HUES64 (cell line): ENCODE data around the gene ASPHD1. TPM values are rescaled to one million over a fixed set of nuclear protein-coding genes. Genes with fewer than 3 reads are reported as not detected.

Experiments used
- H3K27ac ChIP-seq: 2 replicates; pipeline ENCODE4 v1.7.0; 2013; ENCODE audit warnings: low read depth, low read length, inconsistent platforms
- H3K27me3 ChIP-seq: 2 replicates; pipeline ENCODE4 v1.6.1; 2013; ENCODE audit warnings: mild to moderate bottlenecking, low read length; ENCODE audit not compliant: insufficient read depth
- H3K36me3 ChIP-seq: 2 replicates; pipeline ENCODE4 v1.6.1; 2013; ENCODE audit warnings: mild to moderate bottlenecking, low read length; ENCODE audit not compliant: insufficient read depth
- H3K4me1 ChIP-seq: 2 replicates; pipeline ENCODE4 v1.6.1; 2013; ENCODE audit warnings: mild to moderate bottlenecking, low read length, moderate library complexity; ENCODE audit not compliant: insufficient read depth
- H3K4me3 ChIP-seq: 2 replicates; pipeline ENCODE4 v1.5.1; 2013; ENCODE audit warnings: mild to moderate bottlenecking, low read length, moderate library complexity
- H3K9ac ChIP-seq: 2 replicates; pipeline ENCODE4 v1.6.1; 2013; ENCODE audit warnings: mild to moderate bottlenecking, low read depth, low read length
- H3K9me3 ChIP-seq: 2 replicates; pipeline ENCODE4 v1.6.1; 2013; ENCODE audit warnings: low read depth, low read length; ENCODE audit not compliant: insufficient read depth
- WGBS: fragments of 150-250, 120-280 bp; methylation state at CpG from one replicate; pipeline ENCODE4 v1.1.7; 2013; ENCODE audit warnings: missing lambda C conversion rate; 5-methylcytosine and 5-hydroxymethylcytosine counted together
- polyA plus RNA-seq, 2 experiments: library from polyadenylated mRNA; stranded (reverse); fragments of 50-300 nt; gene quantifications; one replicate each; pipeline ENCODE4 v1.2.3, GENCODE V29; 2013

Gene ASPHD1, protein sequence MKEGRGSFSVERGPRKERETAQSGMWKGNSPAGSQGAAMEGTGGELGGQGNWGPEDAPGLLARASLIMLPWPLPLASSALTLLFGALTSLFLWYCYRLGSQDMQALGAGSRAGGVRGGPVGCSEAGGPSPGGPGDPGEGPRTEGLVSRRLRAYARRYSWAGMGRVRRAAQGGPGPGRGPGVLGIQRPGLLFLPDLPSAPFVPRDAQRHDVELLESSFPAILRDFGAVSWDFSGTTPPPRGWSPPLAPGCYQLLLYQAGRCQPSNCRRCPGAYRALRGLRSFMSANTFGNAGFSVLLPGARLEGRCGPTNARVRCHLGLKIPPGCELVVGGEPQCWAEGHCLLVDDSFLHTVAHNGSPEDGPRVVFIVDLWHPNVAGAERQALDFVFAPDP
- 5.2 TPM for polyA plus RNA-seq (2013, experiment 1 of 2)
- polyA plus RNA-seq (2013, experiment 2 of 2) = 5.6 TPM

DNA sequence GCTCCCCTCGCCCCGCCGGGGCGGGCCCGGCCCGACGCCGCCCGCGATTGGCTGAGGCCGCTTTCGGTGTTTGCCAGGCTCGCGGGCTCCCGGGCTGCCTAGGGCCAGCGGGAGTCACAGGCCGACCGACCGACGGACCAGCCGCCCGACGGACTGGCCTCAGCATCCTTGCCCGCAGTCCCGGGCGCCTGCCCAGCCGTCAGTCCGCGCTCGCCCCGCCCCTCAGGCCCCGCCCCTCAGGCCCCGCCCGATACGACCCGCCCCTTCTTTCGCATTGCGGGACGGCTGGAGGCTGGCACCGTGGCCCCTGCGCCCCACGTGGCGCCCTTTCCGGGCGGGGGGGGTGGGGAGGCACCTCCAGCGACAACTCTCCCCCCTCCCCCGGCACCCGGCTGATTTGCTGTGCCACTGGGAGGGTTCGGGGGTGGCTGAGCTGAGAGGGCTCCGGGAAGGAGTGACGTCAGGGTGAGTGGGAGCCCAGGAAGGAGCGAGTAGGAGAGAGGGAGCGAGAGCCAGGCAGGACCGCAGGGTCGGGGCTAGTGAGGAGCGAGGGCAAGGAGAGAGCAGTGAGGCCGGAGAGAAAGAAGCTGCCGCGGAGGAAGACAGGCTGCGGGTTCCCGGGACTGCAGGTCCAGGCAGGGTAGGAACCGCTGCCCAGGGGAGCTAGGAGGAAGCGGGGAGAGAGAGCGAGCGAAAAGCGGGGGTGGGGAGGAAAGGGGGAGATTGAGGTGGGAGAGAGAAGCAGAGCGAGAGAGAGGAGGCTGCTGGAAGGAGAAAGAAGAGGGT lies at the start of gene ASPHD1:
Gene ASPHD1 (plus strand): TSS at position 387 of the 786 bp plus-strand sequence. CDS start 484 bp downstream, outside the sequence.
- Histone ChIP-seq H3K4me3 (peak within 1 kb of the TSS; percentile 99), H3K27ac (peak within 1 kb of the TSS; percentile 82), H3K36me3 (peaks cover 12% of the 10 kb centered on the region), H3K4me1 (peaks cover 11% of the 10 kb centered on the region; the same call in 1 of the 2 replicates), H3K9me3 (no peaks in the 10 kb centered on the region), H3K27me3 (no peaks in the 10 kb centered on the region), H3K9ac (peak within 1 kb of the TSS; percentile 77)
- WGBS = under 1% methylated on average over 58 of the region's 67 CpGs

DNA sequence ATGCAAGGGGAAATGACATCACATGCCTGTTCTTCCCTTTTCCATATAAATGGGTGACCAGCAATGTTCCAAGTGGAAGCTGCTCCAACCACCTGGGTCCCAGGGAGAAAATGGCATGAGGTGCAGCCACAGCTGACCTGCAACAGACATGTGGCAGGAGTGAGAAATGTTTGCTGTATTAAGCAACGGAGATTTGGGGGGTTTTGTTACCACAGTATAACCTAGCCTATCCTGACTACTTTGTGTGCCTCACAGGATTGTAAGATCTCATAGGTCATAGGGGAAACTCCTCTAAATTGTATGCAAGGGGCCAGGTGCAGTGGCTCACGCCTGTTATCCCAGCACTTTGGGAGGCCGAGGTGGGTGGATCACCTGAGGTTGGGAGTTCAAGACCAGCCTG lies 49.3 kb upstream of the ASPHD1 start:
- no peaks in the 10 kb centered on the region for H3K36me3 ChIP-seq
- H3K27ac ChIP-seq = no peak overlapping the region
- H3K27me3 ChIP-seq = no peaks in the 10 kb centered on the region
- H3K9ac ChIP-seq = no peak overlapping the region
- H3K4me3 ChIP-seq = no peak overlapping the region
- H3K9me3 ChIP-seq = no peaks in the 10 kb centered on the region
- WGBS = 98% methylated on average over 3 of the region's 3 CpGs
- peaks cover 5% of the 10 kb centered on the region for H3K4me1 ChIP-seq

DNA sequence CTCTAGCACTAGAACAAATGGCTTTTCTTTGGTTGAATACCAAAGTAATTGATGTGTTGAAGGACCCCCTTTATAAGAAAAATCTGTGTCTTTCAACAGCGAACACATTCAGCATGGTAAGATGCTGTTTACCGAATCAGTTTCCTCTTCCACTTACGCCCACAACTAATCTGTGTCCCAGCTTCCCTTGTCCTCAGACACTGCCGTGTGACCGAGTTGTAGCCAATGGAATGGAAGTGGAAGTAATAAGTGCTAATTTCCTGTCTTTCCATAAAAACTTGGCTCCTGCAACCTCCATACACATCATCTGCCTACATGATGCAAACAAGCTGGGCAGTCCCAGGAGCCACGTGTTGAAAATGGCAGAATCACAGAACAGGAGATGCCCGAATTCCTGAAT lies 47.6 kb upstream of the ASPHD1 start:
- Histone ChIP-seq H3K9me3 (no peaks in the 10 kb centered on the region), H3K4me1 (peaks cover 5% of the 10 kb centered on the region), H3K4me3 (no peak overlapping the region), H3K27ac (no peak overlapping the region), H3K27me3 (no peaks in the 10 kb centered on the region), H3K9ac (no peak overlapping the region), H3K36me3 (no peaks in the 10 kb centered on the region)
- 85% methylated on average over 5 of the region's 7 CpGs for WGBS

DNA sequence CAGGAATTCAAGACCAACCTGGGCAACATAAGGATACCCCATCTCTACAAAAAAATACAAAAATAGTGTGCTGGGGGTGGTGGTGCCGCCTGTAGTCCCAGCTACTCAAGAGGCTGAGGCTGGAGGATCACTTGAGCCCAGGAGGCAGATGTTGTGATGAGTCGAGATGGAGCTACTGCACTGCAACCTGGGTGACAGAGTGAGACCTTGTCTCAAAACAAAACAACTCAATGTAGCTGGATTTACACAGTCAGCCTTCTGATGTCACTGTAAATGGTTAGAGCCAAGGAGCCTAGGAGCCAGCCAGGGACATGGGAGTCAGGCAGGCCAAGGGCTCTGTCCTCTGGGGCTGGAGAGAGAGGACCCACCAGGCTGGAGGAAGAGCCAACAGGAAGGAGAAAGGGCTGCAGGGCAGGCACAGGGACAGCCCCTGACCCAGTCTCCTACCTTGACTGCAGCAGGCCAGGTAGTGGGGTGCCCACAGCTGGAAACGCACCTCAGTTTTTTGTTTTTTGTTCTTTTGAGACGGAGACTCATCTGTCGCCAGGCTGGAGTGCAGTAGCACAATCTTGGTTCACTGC lies 45.7 kb upstream of the ASPHD1 start:
- Histone ChIP-seq H3K4me1 (peaks cover under 1% of the 10 kb centered on the region; the same call in 1 of the 2 replicates), H3K27ac (no peak overlapping the region), H3K27me3 (no peaks in the 10 kb centered on the region), H3K36me3 (peaks cover 8% of the 10 kb centered on the region), H3K9me3 (no peaks in the 10 kb centered on the region), H3K9ac (no peak overlapping the region), H3K4me3 (no peak overlapping the region)
- WGBS = 87% methylated on average over 5 of the region's 5 CpGs

DNA sequence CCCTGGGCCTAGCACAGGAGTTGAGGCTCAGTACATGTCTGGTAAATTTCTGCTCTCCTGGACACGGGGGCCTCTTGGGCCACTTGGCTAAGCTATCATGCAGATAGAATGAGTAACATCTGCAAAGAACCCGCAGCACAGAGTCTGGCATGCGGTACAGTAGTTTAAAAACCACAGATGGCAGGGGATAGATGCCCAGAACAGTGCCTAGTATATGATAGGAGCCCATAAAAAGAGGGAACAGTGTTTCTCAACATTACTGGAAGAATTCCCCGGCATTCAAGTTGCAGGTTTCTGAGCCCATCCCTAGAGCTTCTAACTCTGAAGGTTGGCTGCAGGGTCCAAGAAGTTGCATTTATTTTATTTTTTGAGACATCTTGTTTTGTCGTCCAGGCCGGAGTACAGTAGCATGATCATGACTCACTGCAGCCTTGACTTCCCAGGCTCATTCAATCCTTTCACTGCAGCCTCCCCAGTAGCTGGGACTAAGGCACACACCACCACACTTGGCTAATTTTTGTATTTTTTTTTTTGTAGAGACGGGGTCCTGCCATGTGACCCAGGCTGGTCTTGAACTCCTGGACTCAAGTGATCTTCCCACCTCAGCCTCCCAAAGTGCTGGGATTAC lies 43.0 kb upstream of the ASPHD1 start:
- Histone ChIP-seq H3K27ac (no peak overlapping the region), H3K36me3 (peaks cover 22% of the 10 kb centered on the region), H3K9me3 (no peaks in the 10 kb centered on the region), H3K27me3 (no peaks in the 10 kb centered on the region), H3K4me3 (no peak overlapping the region), H3K4me1 (no peaks in the 10 kb centered on the region), H3K9ac (no peak overlapping the region)
- WGBS = 95% methylated on average over 7 of the region's 7 CpGs

DNA sequence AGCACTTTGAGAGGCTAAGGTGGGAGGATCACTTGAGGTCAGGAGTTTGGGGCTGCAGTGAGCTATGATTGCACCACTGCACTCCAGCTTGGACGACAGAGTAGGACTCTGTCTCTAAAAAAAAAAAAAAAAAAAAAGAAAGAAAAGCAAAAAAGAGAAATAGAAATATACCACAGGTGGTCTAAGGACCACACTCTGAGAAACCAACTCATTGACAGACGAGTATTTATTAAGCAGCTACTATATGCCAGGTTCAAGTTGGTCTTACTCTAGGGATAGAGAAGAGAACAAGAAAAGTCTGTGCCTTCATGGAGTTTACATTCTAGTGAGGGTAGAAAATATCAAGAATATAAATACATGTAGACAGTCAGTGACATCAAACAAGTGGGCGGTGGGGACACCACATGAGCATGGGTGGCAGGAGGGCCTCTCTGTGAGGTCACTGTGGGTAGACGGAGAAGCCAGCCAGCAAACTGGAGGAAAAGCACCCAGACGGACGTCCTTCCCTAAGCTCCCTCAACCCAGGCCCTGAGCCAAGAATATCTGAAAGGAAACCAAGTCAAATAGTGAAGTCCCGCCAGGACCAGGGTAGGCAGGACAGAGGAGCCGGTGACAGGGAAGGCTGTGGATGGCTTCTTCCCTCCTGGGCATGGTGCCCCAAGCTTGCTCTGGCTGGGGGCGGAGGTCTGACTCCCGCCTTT lies 42.0 kb upstream of the ASPHD1 start:
- Histone ChIP-seq H3K27ac (no peak overlapping the region), H3K27me3 (no peaks in the 10 kb centered on the region), H3K4me1 (no peaks in the 10 kb centered on the region), H3K9me3 (no peaks in the 10 kb centered on the region), H3K9ac (no peak overlapping the region), H3K4me3 (no peak overlapping the region), H3K36me3 (peaks cover 22% of the 10 kb centered on the region)
- WGBS = 92% methylated on average over 9 of the region's 10 CpGs

DNA sequence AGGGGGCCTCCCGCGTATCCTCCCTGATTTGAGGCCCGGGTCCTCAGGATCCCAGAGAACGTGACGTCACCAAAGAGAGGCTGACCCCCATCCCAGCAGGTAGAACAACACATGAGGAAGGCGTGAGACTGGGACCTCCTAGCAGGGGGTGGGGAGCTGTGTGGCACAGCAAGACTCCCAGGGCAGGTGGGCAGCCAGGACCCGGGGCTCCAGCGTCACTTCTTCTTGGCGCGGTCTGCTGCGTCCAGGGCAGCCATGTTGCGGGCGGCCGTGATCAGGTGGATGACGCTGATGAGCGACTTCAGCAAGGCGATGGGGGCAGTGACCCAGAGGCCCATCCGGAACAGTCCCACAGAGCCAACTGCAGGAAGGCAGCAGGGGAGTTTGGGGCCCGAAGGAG lies 41.3 kb upstream of the ASPHD1 start:
- Histone ChIP-seq H3K4me3 (no peak overlapping the region), H3K4me1 (no peaks in the 10 kb centered on the region), H3K9ac (no peak overlapping the region), H3K27ac (no peak overlapping the region), H3K27me3 (no peaks in the 10 kb centered on the region), H3K36me3 (peaks cover 22% of the 10 kb centered on the region), H3K9me3 (no peaks in the 10 kb centered on the region)
- 94% methylated on average over 19 of the region's 19 CpGs for WGBS

DNA sequence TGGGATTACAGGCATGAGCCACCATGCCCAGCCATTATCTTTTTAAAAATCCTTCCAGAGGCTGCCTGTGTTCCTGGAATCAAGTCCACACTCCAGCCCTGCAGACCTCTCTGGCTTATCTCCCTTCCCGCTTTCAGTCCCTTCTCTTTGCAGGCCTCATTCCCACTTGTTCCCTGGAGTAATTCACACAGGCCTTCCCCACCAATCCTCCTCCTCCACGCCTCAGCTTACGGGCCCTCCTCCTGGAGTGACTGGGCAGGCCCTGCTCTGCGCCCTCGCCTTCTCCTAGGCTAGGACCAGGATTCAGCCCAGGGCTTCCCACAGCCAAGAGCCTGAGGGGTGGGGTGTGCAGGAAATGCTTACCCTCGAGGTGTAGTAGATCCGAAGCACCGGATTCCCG lies 40.1 kb upstream of the ASPHD1 start:
- Histone ChIP-seq H3K27me3 (no peaks in the 10 kb centered on the region), H3K36me3 (peaks cover 22% of the 10 kb centered on the region), H3K9me3 (no peaks in the 10 kb centered on the region), H3K27ac (no peak overlapping the region), H3K4me3 (no peak overlapping the region), H3K4me1 (no peaks in the 10 kb centered on the region), H3K9ac (no peak overlapping the region)
- WGBS = 92% methylated on average over 9 of the region's 9 CpGs

DNA sequence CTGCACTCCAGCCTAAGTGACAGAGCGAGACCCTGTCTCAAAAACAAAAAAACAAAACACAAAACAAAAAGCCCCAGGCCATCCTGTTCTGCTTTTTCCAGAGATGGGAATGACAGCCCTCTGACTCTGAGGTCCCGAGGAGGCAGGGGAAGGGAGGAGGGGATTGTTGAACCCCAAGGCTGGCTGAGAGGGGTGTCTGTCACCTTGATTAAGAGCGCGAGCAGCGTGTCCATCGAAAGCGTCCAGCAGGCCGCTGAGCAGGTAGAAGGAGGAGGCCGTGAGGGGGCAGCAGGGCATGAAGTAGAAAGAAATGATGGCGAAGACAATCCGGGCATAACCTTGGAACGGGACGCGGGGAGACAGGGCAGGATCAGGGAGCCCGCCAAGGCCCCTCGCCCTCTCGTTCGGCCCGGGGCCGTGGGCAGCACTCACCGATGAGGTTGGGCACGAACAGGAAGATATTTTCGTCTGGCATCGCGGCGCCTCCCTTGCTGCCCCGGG lies 37.9 kb upstream of the ASPHD1 start:
- WGBS = 3% methylated on average over 27 of the region's 27 CpGs
- H3K27ac ChIP-seq = peak overlapping the region; percentile 95; the same call in 1 of the 2 replicates
- H3K9me3 ChIP-seq = no peaks in the 10 kb centered on the region
- H3K36me3 ChIP-seq = peaks cover 22% of the 10 kb centered on the region
- peak overlapping the region; percentile 97 for H3K4me3 ChIP-seq
- no peaks in the 10 kb centered on the region for H3K27me3 ChIP-seq
- no peaks in the 10 kb centered on the region for H3K4me1 ChIP-seq
- peak overlapping the region; percentile 92 for H3K9ac ChIP-seq

DNA sequence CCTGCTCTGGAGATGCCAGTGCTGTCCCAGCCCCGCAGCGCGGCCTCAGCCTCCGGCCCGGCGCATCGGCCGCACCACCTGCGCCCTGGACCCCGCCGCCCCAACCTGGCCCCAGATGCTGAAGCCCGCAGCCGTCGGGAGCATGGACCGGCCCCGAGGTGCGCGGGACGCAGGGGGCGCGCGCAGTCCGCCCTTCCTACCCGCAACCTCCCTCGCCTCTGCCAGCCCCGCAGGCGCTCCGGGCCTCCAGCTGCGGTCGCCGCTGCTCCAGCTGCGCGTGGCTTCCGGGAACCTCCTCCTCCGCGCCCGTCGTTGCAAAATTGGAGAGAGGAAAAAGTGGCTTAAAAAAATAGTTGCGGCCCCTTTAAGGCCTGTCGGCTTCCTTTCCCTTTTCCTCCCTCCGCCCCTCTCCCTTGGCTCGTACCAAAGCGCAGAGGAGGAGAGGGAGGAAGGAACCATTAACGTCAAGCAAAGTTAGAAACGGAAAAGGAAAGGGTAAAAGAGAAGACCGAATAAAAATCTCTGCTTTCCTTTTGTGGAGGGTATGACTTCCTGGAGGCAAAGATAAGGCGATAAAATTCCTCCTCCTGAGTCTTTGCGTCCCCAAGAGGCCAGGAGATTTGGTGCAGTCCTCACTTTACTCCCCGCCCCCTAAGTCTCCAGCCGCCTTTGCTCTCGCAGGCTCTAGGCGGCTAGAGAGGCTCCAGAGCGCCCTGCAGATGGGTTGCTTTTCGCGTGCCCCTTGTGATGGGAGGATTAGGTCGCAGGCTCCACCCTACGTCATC lies 37.2 kb upstream of the ASPHD1 start, which contains the start of gene CDIPT:
Gene CDIPT (minus strand): TSS at position 343 of the 785 bp plus-strand sequence. CDS start 369 bp downstream, outside the sequence.
- H3K4me1 ChIP-seq = no peaks in the 10 kb centered on the region
- under 1% methylated on average over 53 of the region's 57 CpGs for WGBS
- peak within 1 kb of the TSS; percentile 97 for H3K4me3 ChIP-seq
- peak within 1 kb of the TSS; percentile 92 for H3K9ac ChIP-seq
- peaks cover 22% of the 10 kb centered on the region for H3K36me3 ChIP-seq
- H3K27me3 ChIP-seq = no peaks in the 10 kb centered on the region
- H3K27ac ChIP-seq = peak within 1 kb of the TSS; percentile 95
- no peaks in the 10 kb centered on the region for H3K9me3 ChIP-seq
